HL-60 (cell line): ENCODE results near the gene FOXP1.

Source experiments
- DNase-seq, 2 experiments: peaks; one replicate each; pipeline ENCODE4 v3.0.0-alpha.2; 2010 to 2020; ENCODE audit warnings: low read depth in 1 of 2, low spot score in 1 of 2
- H3K27ac ChIP-seq: fragments of 250-450 bp; sonication (Bioruptor Pico); replicated peaks from 2 replicates; pipeline ENCODE4 v1.5.1; 2020; ENCODE audit warnings: mild to moderate bottlenecking, moderate library complexity
- H3K27me3 ChIP-seq: fragments of 250-450 bp; sonication (Bioruptor Pico); 2 replicates; pipeline ENCODE4 v1.5.1; 2021; ENCODE audit warnings: mild to moderate bottlenecking, moderate library complexity; ENCODE audit not compliant: insufficient read depth, poor library complexity, severe bottlenecking
- H3K4me3 ChIP-seq: replicated peaks from 2 replicates; pipeline ENCODE4 v1.5.1; 2011; ENCODE audit warnings: mild to moderate bottlenecking, control low read depth, low read length; ENCODE audit not compliant: insufficient read depth
- CTCF ChIP-seq: IDR thresholded peaks from one replicate; pipeline ENCODE4 v1.5.1; 2011; ENCODE audit warnings: low read length, control low read depth, inconsistent platforms; ENCODE audit not compliant: insufficient read depth
- GABPA ChIP-seq: IDR thresholded peaks from 2 replicates; pipeline ENCODE4 v1.6.1; 2012; ENCODE audit warnings: low read depth
- POLR2AphosphoS5 ChIP-seq: IDR thresholded peaks from 2 replicates; pipeline ENCODE4 v1.6.1; 2012; ENCODE audit warnings: low read depth
- REST ChIP-seq: IDR thresholded peaks from 2 replicates; pipeline ENCODE4 v1.6.1; 2012; ENCODE audit warnings: low read depth; ENCODE audit not compliant: insufficient replicate concordance
- SPI1 ChIP-seq: IDR thresholded peaks from 2 replicates; pipeline ENCODE4 v1.6.1; 2012; ENCODE audit warnings: low read depth, mild to moderate bottlenecking, borderline replicate concordance

FOXP1 gene

GRCh38 chr3:71235846-71236245, 347.7 kb downstream of the FOXP1 start:
- Histone ChIP-seq H3K27ac (no peak overlapping the region; the same call in 1 of the 2 replicates), H3K4me3 (no peak overlapping the region), H3K27me3 (no peaks in the 10 kb centered on the region)
- DNase-seq, result no peak
- no peak for TF ChIP-seq POLR2AphosphoS5
- TF ChIP-seq GABPA, result no peak
- no peak for TF ChIP-seq CTCF
- TF ChIP-seq REST, result no peak
- no peak for TF ChIP-seq SPI1

- TF ChIP-seq GABPA, result no peak
- TF ChIP-seq SPI1, result no peak
- TF ChIP-seq CTCF, result no peak
- no peak for TF ChIP-seq REST
- no peak for TF ChIP-seq POLR2AphosphoS5
- DNase-seq, result no peak
- Histone ChIP-seq H3K27ac (no peak overlapping the region), H3K4me3 (no peak overlapping the region), H3K27me3 (no peaks in the 10 kb centered on the region)
Measured at GRCh38 chr3:71232895-71233294, 350.6 kb downstream of the FOXP1 start.

GRCh38 chr3:71232175-71232679, 351.3 kb downstream of the FOXP1 start:
- no peak for DNase-seq
- TF ChIP-seq POLR2AphosphoS5, result no peak
- no peak for TF ChIP-seq REST
- no peak for TF ChIP-seq CTCF
- TF ChIP-seq GABPA, result no peak
- no peak for TF ChIP-seq SPI1
- H3K4me3 ChIP-seq, result no peak overlapping the region
- H3K27ac ChIP-seq, result no peak overlapping the region
- no peaks in the 10 kb centered on the region for H3K27me3 ChIP-seq
